ENCODE data around the gene UEVLD.

UEVLD gene

GRCh38 chr11:18502352-18502751 is 86.2 kb downstream of the UEVLD start:
- no peak for DNase-seq

- DNase-seq: no peak
Measured at GRCh38 chr11:18501629-18502028, 86.9 kb downstream of the UEVLD start.

- DNase-seq: no peak
Measured at GRCh38 chr11:18498039-18498438, 90.5 kb downstream of the UEVLD start.

DNA sequence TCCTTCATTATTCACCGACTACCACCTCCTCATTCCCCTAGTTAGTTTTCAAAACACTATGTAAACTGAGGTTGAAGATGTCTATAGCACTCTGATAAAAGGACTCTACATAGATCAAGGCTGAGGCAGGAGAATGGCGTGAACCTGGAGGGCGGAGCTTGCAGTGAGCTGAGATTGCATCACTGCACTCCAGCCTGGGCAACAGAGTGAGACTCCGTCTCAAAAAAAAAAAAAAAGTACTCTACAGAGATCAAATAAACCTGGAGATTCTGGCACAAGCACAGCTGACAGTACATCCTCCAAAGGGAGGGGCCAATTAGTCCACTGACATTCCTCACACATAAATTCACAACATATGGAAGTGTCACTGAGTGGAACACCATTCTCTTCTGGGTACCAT is 92.8 kb downstream of the UEVLD start:
- no peak for DNase-seq

GRCh38 chr11:18495271-18495670 is 93.3 kb downstream of the UEVLD start:
- DNase-seq: no peak

- no peak for DNase-seq
Measured at GRCh38 chr11:18493310-18493709, 95.2 kb downstream of the UEVLD start.

DNA sequence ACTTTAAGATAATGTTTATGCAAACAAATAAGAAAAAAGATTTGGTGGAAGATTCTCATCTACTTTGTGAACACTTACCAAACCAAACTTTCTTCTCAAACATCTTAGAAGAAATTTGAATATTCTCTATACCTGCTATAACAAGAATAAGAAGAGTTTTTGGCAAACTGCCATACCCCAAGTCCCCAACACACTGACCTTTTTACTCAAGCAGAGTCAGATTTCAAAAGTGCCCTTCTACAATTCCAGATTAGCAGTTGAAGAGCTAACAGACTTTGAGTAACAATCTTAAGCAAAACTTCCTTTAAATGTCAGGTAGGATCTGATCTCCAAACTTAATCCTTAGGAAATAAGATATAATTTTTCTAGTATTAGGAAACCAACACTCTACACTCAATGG is 95.6 kb downstream of the UEVLD start:
- DNase-seq: no peak

GRCh38 chr11:18491924-18492323 is 96.6 kb downstream of the UEVLD start:
- DNase-seq: no peak

GRCh38 chr11:18490736-18491485 is 97.6 kb downstream of the UEVLD start:
- peak in 5 of 56 donors; percentile 4 to 24 (median 6) for DNase-seq

DNA sequence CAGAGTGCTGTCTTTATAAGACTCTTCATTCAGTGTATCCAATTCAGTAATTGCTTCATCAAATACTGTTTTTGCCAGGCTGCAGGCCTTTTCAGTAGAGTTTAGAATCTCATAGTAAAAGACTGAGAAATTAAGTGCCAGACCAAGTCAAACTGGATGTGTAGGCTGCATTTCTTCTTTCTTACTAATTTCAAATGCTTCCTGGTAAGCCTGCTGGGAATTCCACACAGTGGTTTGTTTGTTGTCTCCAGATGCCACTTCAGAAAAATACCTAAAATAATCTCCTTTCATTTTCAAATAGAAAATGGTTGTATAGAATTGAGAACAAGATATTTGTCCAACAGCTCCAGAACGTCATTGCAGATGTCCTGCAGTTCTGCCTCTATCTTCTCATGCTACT is 98.2 kb downstream of the UEVLD start:
- no peak for DNase-seq

DNA sequence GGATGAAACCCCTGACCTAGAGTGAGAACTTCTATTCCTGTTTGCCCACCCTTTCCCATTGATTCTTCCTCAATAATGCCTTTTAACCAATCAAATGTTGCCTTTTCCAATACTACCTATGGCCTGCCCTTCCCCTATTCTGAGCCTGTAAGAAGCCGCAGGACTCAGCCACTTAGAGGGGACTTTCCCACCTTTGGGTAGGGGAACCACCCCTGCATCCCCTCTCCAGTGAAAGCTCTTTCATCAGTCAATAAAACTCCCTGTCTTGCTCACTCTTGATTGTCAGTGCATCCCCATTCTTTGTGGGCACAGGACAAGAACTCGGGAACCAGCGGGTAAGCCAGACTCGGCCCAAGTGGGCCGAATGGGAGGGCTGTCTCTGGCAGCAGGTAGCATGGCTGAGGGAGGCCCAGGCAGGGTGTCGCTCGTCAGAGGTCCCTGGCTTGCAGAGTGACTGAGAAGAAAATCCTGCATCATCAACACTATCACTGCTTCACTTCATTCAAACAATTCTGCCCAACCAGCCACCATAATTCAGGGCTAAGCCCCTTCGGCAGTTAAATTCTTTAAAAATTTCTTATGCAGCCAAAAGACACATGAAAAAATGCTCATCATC is 102.5 kb downstream of the UEVLD start:
- no peak for DNase-seq

Data from nucleus accumbens (tissue), 56 donors.